Loucy (cell line): Measurements from ENCODE around the gene OCIAD1.

Experiments used
- H2AFZ ChIP-seq: fragments of 200-600 bp; sonication (generic); 2 replicates; pipeline ENCODE4 v1.6.0; 2016; ENCODE audit warnings: antibody characterized with exemption, mild to moderate bottlenecking, low read length, moderate library complexity
- H3F3A ChIP-seq: fragments of 200-600 bp; 2 replicates; pipeline ENCODE4 v1.6.0; 2016; ENCODE audit warnings: antibody characterized with exemption, low read depth, mild to moderate bottlenecking
- H3K27me3 ChIP-seq: fragments of 200-600 bp; sonication (generic); 2 replicates; pipeline ENCODE4 v1.6.1; 2014; ENCODE audit warnings: low read length, mild to moderate bottlenecking; ENCODE audit not compliant: insufficient read depth, poor library complexity, severe bottlenecking
- H3K36me3 ChIP-seq: fragments of 200-600 bp; sonication (generic); 2 replicates; pipeline ENCODE4 v1.6.1; 2016; ENCODE audit warnings: low read length; ENCODE audit not compliant: insufficient read depth
- H3K4me1 ChIP-seq: fragments of 200-600 bp; sonication (generic); 2 replicates; pipeline ENCODE4 v1.5.1; 2014; ENCODE audit warnings: low read length, mild to moderate bottlenecking; ENCODE audit not compliant: insufficient read depth, poor library complexity, severe bottlenecking
- H3K4me2 ChIP-seq: fragments of 200-600 bp; sonication (generic); 2 replicates; pipeline ENCODE4 v1.6.0; 2014; ENCODE audit warnings: antibody characterized with exemption, low read length, low read depth, mild to moderate bottlenecking; ENCODE audit not compliant: poor library complexity, severe bottlenecking
- H3K4me3 ChIP-seq: fragments of 200-600 bp; sonication (generic); 2 replicates; pipeline ENCODE4 v1.5.1; 2014; ENCODE audit warnings: low read length, mild to moderate bottlenecking, mixed read lengths; ENCODE audit not compliant: poor library complexity, severe bottlenecking
- H3K79me2 ChIP-seq: fragments of 200-600 bp; sonication (generic); 2 replicates; pipeline ENCODE4 v1.6.1; 2014; ENCODE audit warnings: low read length; ENCODE audit not compliant: insufficient read depth
- H3K9ac ChIP-seq: fragments of 200-600 bp; sonication (generic); 2 replicates; pipeline ENCODE4 v1.6.0; 2014; ENCODE audit warnings: mild to moderate bottlenecking, low read depth, low read length, moderate library complexity; ENCODE audit not compliant: poor library complexity, severe bottlenecking
- H3K9me2 ChIP-seq: fragments of 200-600 bp; sonication (generic); replicated peaks from 2 replicates; pipeline ENCODE4 v1.6.1; 2016; ENCODE audit warnings: low read depth, low read length, mixed read lengths
- H3K9me3 ChIP-seq: fragments of 200-600 bp; sonication (generic); 2 replicates; pipeline ENCODE4 v1.6.1; 2014; ENCODE audit warnings: mild to moderate bottlenecking, antibody characterized with exemption, low read length, low read depth; ENCODE audit not compliant: insufficient read depth
- H4K20me1 ChIP-seq: fragments of 200-600 bp; sonication (generic); 2 replicates; pipeline ENCODE4 v1.6.0; 2014; ENCODE audit warnings: antibody characterized with exemption, low read length, mild to moderate bottlenecking; ENCODE audit not compliant: insufficient read depth, poor library complexity, severe bottlenecking
- EZH2phosphoT487 ChIP-seq: fragments of 200-600 bp; IDR thresholded peaks from 2 replicates; pipeline ENCODE4 v1.6.1; 2018; ENCODE audit warnings: antibody characterized with exemption, mild to moderate bottlenecking, moderate library complexity, borderline replicate concordance
- TF ChIP-seq, protein P1 (sequence below): fragments of 200-600 bp; sonication (generic); conservative IDR thresholded peaks from 2 replicates; pipeline ENCODE4 v1.5.1; 2014; ENCODE audit warnings: mild to moderate bottlenecking, antibody characterized with exemption, low read length

Gene OCIAD1

GRCh38 chr4:48854395-48854683 lies 23.5 kb downstream of the OCIAD1 start:
- Histone ChIP-seq H3K4me3 (no peak overlapping the region), H2AFZ (no peak overlapping the region), H3K27me3 (no peaks in the 10 kb centered on the region), H3K9me3 (no peaks in the 10 kb centered on the region), H3K36me3 (peaks cover 48% of the 10 kb centered on the region; the same call in 1 of the 2 replicates), H3F3A (no peaks in the 10 kb centered on the region), H3K9ac (no peak overlapping the region), H3K9me2 (no peaks in the 10 kb centered on the region), H4K20me1 (no peaks in the 10 kb centered on the region), H3K79me2 (no peaks in the 10 kb centered on the region), H3K4me1 (no peaks in the 10 kb centered on the region), H3K4me2 (no peak overlapping the region)
- TF ChIP-seq, protein P1, sequence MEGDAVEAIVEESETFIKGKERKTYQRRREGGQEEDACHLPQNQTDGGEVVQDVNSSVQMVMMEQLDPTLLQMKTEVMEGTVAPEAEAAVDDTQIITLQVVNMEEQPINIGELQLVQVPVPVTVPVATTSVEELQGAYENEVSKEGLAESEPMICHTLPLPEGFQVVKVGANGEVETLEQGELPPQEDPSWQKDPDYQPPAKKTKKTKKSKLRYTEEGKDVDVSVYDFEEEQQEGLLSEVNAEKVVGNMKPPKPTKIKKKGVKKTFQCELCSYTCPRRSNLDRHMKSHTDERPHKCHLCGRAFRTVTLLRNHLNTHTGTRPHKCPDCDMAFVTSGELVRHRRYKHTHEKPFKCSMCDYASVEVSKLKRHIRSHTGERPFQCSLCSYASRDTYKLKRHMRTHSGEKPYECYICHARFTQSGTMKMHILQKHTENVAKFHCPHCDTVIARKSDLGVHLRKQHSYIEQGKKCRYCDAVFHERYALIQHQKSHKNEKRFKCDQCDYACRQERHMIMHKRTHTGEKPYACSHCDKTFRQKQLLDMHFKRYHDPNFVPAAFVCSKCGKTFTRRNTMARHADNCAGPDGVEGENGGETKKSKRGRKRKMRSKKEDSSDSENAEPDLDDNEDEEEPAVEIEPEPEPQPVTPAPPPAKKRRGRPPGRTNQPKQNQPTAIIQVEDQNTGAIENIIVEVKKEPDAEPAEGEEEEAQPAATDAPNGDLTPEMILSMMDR: no peak
- no peak for TF ChIP-seq EZH2phosphoT487

- Histone ChIP-seq H3F3A (no peaks in the 10 kb centered on the region), H3K4me3 (no peak overlapping the region), H2AFZ (no peak overlapping the region), H3K9me3 (no peaks in the 10 kb centered on the region), H4K20me1 (no peaks in the 10 kb centered on the region), H3K27me3 (no peaks in the 10 kb centered on the region), H3K4me1 (no peaks in the 10 kb centered on the region), H3K9ac (no peak overlapping the region), H3K4me2 (no peak overlapping the region), H3K79me2 (no peaks in the 10 kb centered on the region), H3K9me2 (no peaks in the 10 kb centered on the region), H3K36me3 (peaks cover 44% of the 10 kb centered on the region; the same call in 1 of the 2 replicates)
- TF ChIP-seq, protein P1: no peak
- TF ChIP-seq EZH2phosphoT487: no peak
These were observed 24.1 kb downstream of the OCIAD1 start for GRCh38 chr4:48854982-48855381.

DNA sequence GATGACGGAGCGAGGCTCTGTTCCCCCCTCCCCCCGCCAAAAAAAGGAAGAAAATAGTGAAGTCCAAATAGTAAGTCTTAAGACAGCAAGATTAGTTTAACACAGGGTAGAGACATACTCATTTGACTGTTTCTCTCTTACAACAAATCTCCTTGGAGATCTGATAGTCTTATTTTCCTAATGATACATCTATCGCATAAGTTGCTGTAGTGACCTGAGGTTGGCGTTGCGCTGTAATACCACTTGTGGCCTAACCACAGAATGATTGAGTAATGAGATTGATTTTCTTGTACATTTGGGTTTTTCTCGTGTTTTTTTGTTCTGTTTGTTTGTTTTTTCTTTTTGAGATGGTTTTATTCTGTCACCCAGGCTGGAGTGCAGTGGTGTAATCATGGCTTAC lies 27.2 kb downstream of the OCIAD1 start:
- no peaks in the 10 kb centered on the region for H3K27me3 ChIP-seq
- H3K4me1 ChIP-seq: no peaks in the 10 kb centered on the region
- no peaks in the 10 kb centered on the region for H3K9me2 ChIP-seq
- H3K79me2 ChIP-seq: no peaks in the 10 kb centered on the region
- H3K9ac ChIP-seq: no peak overlapping the region
- H3K9me3 ChIP-seq: no peaks in the 10 kb centered on the region
- no peak overlapping the region for H3K4me2 ChIP-seq
- no peak for TF ChIP-seq EZH2phosphoT487
- TF ChIP-seq, protein P1: no peak
- H3K4me3 ChIP-seq: no peak overlapping the region
- no peaks in the 10 kb centered on the region for H4K20me1 ChIP-seq
- no peaks in the 10 kb centered on the region for H3F3A ChIP-seq
- no peak overlapping the region for H2AFZ ChIP-seq
- peaks cover 28% of the 10 kb centered on the region; the same call in 1 of the 2 replicates for H3K36me3 ChIP-seq
